SK-N-MC (cell line): ENCODE data around the gene GLMN.

Source experiments
- EZH2 ChIP-seq: fragments of 200-600 bp; sonication (generic); IDR thresholded peaks from one replicate; pipeline ENCODE4 v1.6.1; 2017; ENCODE audit warnings: antibody characterized with exemption
- POLR2AphosphoS5 ChIP-seq: IDR thresholded peaks from 2 replicates; pipeline ENCODE4 v1.6.1; 2012; ENCODE audit warnings: mild to moderate bottlenecking, low read depth, low read length, borderline replicate concordance

- TF ChIP-seq POLR2AphosphoS5 = no peak
- no peak for TF ChIP-seq EZH2
Measured at GRCh38 chr1:92298213-92298572, 594 bp downstream of the GLMN start.
